Activated T-cell treated with anti-CD3 and anti-CD28 coated beads for 48 hours (primary cell): ENCODE measurements around the gene ANKRD13B.

Experiments used
- DNase-seq: peaks from one replicate; pipeline ENCODE4 v3.0.0-alpha.2; 2020; ENCODE audit warnings: low read depth

ANKRD13B gene

GRCh38 chr17:29594519-29595090, 1.7 kb downstream of the ANKRD13B start:
- DNase-seq, result no peak

GRCh38 chr17:29595107-29595942, 2.4 kb downstream of the ANKRD13B start:
- no peak for DNase-seq

- DNase-seq, result no peak
Observed at GRCh38 chr17:29595943-29596774, 3.2 kb downstream of the ANKRD13B start.

- DNase-seq, result no peak
Observed at GRCh38 chr17:29596811-29597210, 3.9 kb downstream of the ANKRD13B start.

- no peak for DNase-seq
Observed at GRCh38 chr17:29597361-29598172, 4.6 kb downstream of the ANKRD13B start.

- DNase-seq, result no peak
Observed at GRCh38 chr17:29603109-29603674, 10.3 kb downstream of the ANKRD13B start.

GRCh38 chr17:29607557-29608195, 14.7 kb downstream of the ANKRD13B start:
- DNase-seq, result no peak

- no peak for DNase-seq
Observed at GRCh38 chr17:29608986-29609385, 16.1 kb downstream of the ANKRD13B start.

GRCh38 chr17:29610395-29610794, 17.5 kb downstream of the ANKRD13B start:
- no peak for DNase-seq

GRCh38 chr17:29611351-29612093, 18.6 kb downstream of the ANKRD13B start:
- DNase-seq, result no peak

- no peak for DNase-seq
Observed at GRCh38 chr17:29612094-29612403, 19.1 kb downstream of the ANKRD13B start.

- DNase-seq, result no peak
Observed at GRCh38 chr17:29612404-29613280, 19.7 kb downstream of the ANKRD13B start.

- peak; percentile 97 for DNase-seq
Observed at GRCh38 chr17:29613352-29613837, 20.5 kb downstream of the ANKRD13B start.

- no peak for DNase-seq
Observed at GRCh38 chr17:29613856-29614255, 20.9 kb downstream of the ANKRD13B start.

- no peak for DNase-seq
Observed at GRCh38 chr17:29614349-29615047, 21.6 kb downstream of the ANKRD13B start.

GRCh38 chr17:29615048-29615385, 22.1 kb downstream of the ANKRD13B start:
- no peak for DNase-seq

- peak; percentile 86 for DNase-seq
Observed at GRCh38 chr17:29615492-29616299, 22.8 kb downstream of the ANKRD13B start.
